CD4-positive, alpha-beta T cell treated with Interleukin-21 for 1 hour (primary cell): Measurements from ENCODE around the gene TOM1L1.

Experiments
- DNase-seq: peaks from one replicate; pipeline ENCODE4 v3.0.0-alpha.2; 2020

The TOM1L1 gene

GRCh38 chr17:54899201-54899600 lies 1.5 kb upstream of the TOM1L1 start:
- DNase-seq = no peak

GRCh38 chr17:54899721-54900456 lies 763 bp upstream of the TOM1L1 start:
- DNase-seq = no peak

GRCh38 chr17:54901230-54901822 lies 674 bp downstream of the TOM1L1 start:
- no peak for DNase-seq

- no peak for DNase-seq
Observed at GRCh38 chr17:54902017-54902416, 1.4 kb downstream of the TOM1L1 start.

- no peak for DNase-seq
Observed at GRCh38 chr17:54902611-54903010, 2.0 kb downstream of the TOM1L1 start.

- no peak for DNase-seq
Observed at GRCh38 chr17:54903375-54903774, 2.7 kb downstream of the TOM1L1 start.

GRCh38 chr17:54906683-54907082 lies 6.0 kb downstream of the TOM1L1 start:
- DNase-seq = no peak

GRCh38 chr17:54907376-54907775 lies 6.7 kb downstream of the TOM1L1 start:
- no peak for DNase-seq

GRCh38 chr17:54909766-54910165 lies 9.1 kb downstream of the TOM1L1 start:
- no peak for DNase-seq

- DNase-seq = no peak
Observed at GRCh38 chr17:54916721-54917120, 16.1 kb downstream of the TOM1L1 start.

- DNase-seq = no peak
Observed at GRCh38 chr17:54919425-54919824, 18.8 kb downstream of the TOM1L1 start.

- no peak for DNase-seq
Observed at GRCh38 chr17:54920819-54921218, 20.2 kb downstream of the TOM1L1 start.

- DNase-seq = no peak
Observed at GRCh38 chr17:54924405-54924804, 23.8 kb downstream of the TOM1L1 start.

GRCh38 chr17:54927525-54927924 lies 26.9 kb downstream of the TOM1L1 start:
- DNase-seq = no peak

- no peak for DNase-seq
Observed at GRCh38 chr17:54932711-54933110, 32.1 kb downstream of the TOM1L1 start.

- no peak for DNase-seq
Observed at GRCh38 chr17:54933921-54934320, 33.3 kb downstream of the TOM1L1 start.

GRCh38 chr17:54935471-54935870 lies 34.8 kb downstream of the TOM1L1 start:
- no peak for DNase-seq

- DNase-seq = no peak
Observed at GRCh38 chr17:54937018-54937417, 36.4 kb downstream of the TOM1L1 start.

GRCh38 chr17:54937426-54937825 lies 36.8 kb downstream of the TOM1L1 start:
- DNase-seq = no peak

GRCh38 chr17:54941285-54941684 lies 40.6 kb downstream of the TOM1L1 start:
- DNase-seq = no peak

- DNase-seq = no peak
Observed at GRCh38 chr17:54944796-54945195, 44.1 kb downstream of the TOM1L1 start.

GRCh38 chr17:54945231-54945630 lies 44.6 kb downstream of the TOM1L1 start:
- DNase-seq = no peak

GRCh38 chr17:54945671-54946070 lies 45.0 kb downstream of the TOM1L1 start:
- DNase-seq = no peak

GRCh38 chr17:54947396-54947795 lies 46.7 kb downstream of the TOM1L1 start:
- no peak for DNase-seq

GRCh38 chr17:54948380-54948779 lies 47.7 kb downstream of the TOM1L1 start:
- no peak for DNase-seq
